Measurements from ENCODE around the gene KCNK7. TPM values are rescaled to one million over a fixed set of nuclear protein-coding genes. Genes with fewer than 3 reads are reported as not detected.

Gene KCNK7
- total and polyA plus RNA-seq, 2 experiments from 2014 or later: 0.60 TPM; not detected in 1

DNA sequence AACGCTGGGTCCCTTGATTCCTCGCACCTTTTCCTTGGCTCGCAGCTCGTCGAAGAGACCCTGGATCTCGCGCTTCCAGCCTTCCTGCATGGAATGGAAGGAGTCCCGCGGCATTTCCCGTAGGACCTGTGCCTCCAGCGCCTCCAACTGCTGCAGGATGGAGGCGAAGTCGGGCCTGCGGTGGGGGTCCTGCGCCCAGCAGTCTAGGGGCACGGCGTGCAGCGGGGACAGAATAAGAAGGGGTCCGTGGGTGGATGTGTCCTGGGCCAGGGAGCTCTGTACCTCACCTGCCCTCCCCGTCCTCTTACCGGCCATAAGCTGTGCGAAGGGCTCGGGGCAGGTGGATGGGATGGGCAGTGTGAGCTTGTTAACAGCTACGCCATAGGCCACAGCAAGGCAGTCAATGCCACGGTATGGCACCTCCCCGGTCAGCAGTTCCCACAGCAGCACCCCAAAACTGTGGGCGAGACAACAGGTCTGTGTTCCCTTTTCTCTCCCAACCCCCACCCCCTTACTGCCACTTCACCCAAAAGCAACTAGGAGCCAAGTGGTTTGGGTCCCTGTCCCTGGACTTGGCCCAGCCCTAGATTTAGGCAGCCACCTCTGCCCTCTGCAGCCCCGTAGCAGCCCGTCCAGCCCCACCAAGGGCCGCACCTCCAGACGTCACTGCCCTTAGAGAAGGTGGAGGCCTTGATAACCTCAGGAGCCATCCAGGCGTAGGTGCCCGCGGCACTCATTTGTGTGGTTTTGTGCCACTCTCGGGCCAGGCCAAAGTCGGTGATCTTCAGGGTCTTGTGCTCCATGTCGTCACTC lies 12.2 kb upstream of the KCNK7 start:
- H3K4me2 ChIP-seq: peak overlapping the region; percentile 81
- no peak for DNase-seq (ENCODE audit: low spot score)
- H3F3A ChIP-seq (replicated peaks; ENCODE audit: low read depth): peaks cover 21% of the 10 kb centered on the region
- no peaks in the 10 kb centered on the region for H3K9me3 Mint-ChIP-seq
- H3K4me1 Mint-ChIP-seq: peaks cover 17% of the 10 kb centered on the region
- H3K27ac Mint-ChIP-seq: no peak overlapping the region
- no peaks in the 10 kb centered on the region for H3K36me3 ChIP-seq (ENCODE audit: insufficient read depth)
- H3K79me2 ChIP-seq (replicated peaks; ENCODE audit: insufficient read depth): peaks cover 8% of the 10 kb centered on the region; the same call in 1 of the 2 replicates
- peak overlapping the region; percentile 86; the same call in 1 of the 2 replicates for H2AFZ ChIP-seq
- H3K4me3 Mint-ChIP-seq: peak overlapping the region; percentile 70
- peak; percentile 13 for ATAC-seq
- no peaks in the 10 kb centered on the region for H3K27me3 ChIP-seq (ENCODE audit: insufficient read depth)
- peak overlapping the region; percentile 63 for H3K4me3 ChIP-seq
- peaks cover 21% of the 10 kb centered on the region for H3K27me3 Mint-ChIP-seq (ENCODE audit: insufficient read depth, low read depth, poor library complexity)
- peak overlapping the region; percentile 78; the same call in 1 of the 2 replicates for H3K27ac ChIP-seq (ENCODE audit: low read depth)
- TF ChIP-seq NANOG (IDR thresholded peaks at IDR 0.05; ENCODE audit: borderline replicate concordance): no peak
- TF ChIP-seq, protein P1, sequence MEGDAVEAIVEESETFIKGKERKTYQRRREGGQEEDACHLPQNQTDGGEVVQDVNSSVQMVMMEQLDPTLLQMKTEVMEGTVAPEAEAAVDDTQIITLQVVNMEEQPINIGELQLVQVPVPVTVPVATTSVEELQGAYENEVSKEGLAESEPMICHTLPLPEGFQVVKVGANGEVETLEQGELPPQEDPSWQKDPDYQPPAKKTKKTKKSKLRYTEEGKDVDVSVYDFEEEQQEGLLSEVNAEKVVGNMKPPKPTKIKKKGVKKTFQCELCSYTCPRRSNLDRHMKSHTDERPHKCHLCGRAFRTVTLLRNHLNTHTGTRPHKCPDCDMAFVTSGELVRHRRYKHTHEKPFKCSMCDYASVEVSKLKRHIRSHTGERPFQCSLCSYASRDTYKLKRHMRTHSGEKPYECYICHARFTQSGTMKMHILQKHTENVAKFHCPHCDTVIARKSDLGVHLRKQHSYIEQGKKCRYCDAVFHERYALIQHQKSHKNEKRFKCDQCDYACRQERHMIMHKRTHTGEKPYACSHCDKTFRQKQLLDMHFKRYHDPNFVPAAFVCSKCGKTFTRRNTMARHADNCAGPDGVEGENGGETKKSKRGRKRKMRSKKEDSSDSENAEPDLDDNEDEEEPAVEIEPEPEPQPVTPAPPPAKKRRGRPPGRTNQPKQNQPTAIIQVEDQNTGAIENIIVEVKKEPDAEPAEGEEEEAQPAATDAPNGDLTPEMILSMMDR (conservative IDR thresholded peaks at IDR 0.05; ENCODE audit: low read depth in 2 of 2): no peak; a peak in 1 of 4 replicates
- TF ChIP-seq ZNF331 (CRISPR knock-in tag; IDR thresholded peaks at IDR 0.05; ENCODE audit: low read depth): no peak
- no peak for TF ChIP-seq EZH2 (IDR thresholded peaks at IDR 0.05; ENCODE audit: low read depth, unreplicated experiment)
- no peak for TF ChIP-seq ZNF114 (CRISPR knock-in tag; IDR thresholded peaks at IDR 0.05)
- TF ChIP-seq, protein P2, sequence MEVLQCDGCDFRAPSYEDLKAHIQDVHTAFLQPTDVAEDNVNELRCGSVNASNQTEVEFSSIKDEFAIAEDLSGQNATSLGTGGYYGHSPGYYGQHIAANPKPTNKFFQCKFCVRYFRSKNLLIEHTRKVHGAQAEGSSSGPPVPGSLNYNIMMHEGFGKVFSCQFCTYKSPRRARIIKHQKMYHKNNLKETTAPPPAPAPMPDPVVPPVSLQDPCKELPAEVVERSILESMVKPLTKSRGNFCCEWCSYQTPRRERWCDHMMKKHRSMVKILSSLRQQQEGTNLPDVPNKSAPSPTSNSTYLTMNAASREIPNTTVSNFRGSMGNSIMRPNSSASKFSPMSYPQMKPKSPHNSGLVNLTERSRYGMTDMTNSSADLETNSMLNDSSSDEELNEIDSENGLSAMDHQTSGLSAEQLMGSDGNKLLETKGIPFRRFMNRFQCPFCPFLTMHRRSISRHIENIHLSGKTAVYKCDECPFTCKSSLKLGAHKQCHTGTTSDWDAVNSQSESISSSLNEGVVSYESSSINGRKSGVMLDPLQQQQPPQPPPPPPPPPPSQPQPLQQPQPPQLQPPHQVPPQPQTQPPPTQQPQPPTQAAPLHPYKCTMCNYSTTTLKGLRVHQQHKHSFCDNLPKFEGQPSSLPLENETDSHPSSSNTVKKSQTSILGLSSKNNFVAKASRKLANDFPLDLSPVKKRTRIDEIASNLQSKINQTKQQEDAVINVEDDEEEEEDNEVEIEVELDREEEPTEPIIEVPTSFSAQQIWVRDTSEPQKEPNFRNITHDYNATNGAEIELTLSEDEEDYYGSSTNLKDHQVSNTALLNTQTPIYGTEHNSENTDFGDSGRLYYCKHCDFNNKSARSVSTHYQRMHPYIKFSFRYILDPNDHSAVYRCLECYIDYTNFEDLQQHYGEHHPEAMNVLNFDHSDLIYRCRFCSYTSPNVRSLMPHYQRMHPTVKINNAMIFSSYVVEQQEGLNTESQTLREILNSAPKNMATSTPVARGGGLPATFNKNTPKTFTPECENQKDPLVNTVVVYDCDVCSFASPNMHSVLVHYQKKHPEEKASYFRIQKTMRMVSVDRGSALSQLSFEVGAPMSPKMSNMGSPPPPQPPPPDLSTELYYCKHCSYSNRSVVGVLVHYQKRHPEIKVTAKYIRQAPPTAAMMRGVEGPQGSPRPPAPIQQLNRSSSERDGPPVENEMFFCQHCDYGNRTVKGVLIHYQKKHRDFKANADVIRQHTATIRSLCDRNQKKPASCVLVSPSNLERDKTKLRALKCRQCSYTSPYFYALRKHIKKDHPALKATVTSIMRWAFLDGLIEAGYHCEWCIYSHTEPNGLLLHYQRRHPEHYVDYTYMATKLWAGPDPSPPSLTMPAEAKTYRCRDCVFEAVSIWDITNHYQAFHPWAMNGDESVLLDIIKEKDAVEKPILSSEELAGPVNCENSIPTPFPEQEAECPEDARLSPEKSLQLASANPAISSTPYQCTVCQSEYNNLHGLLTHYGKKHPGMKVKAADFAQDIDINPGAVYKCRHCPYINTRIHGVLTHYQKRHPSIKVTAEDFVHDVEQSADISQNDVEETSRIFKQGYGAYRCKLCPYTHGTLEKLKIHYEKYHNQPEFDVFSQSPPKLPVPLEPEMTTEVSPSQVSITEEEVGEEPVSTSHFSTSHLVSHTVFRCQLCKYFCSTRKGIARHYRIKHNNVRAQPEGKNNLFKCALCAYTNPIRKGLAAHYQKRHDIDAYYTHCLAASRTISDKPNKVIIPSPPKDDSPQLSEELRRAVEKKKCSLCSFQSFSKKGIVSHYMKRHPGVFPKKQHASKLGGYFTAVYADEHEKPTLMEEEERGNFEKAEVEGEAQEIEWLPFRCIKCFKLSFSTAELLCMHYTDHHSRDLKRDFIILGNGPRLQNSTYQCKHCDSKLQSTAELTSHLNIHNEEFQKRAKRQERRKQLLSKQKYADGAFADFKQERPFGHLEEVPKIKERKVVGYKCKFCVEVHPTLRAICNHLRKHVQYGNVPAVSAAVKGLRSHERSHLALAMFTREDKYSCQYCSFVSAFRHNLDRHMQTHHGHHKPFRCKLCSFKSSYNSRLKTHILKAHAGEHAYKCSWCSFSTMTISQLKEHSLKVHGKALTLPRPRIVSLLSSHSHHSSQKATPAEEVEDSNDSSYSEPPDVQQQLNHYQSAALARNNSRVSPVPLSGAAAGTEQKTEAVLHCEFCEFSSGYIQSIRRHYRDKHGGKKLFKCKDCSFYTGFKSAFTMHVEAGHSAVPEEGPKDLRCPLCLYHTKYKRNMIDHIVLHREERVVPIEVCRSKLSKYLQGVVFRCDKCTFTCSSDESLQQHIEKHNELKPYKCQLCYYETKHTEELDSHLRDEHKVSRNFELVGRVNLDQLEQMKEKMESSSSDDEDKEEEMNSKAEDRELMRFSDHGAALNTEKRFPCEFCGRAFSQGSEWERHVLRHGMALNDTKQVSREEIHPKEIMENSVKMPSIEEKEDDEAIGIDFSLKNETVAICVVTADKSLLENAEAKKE (CRISPR knock-in tag; IDR thresholded peaks at IDR 0.05): no peak
- TF ChIP-seq, protein P3, sequence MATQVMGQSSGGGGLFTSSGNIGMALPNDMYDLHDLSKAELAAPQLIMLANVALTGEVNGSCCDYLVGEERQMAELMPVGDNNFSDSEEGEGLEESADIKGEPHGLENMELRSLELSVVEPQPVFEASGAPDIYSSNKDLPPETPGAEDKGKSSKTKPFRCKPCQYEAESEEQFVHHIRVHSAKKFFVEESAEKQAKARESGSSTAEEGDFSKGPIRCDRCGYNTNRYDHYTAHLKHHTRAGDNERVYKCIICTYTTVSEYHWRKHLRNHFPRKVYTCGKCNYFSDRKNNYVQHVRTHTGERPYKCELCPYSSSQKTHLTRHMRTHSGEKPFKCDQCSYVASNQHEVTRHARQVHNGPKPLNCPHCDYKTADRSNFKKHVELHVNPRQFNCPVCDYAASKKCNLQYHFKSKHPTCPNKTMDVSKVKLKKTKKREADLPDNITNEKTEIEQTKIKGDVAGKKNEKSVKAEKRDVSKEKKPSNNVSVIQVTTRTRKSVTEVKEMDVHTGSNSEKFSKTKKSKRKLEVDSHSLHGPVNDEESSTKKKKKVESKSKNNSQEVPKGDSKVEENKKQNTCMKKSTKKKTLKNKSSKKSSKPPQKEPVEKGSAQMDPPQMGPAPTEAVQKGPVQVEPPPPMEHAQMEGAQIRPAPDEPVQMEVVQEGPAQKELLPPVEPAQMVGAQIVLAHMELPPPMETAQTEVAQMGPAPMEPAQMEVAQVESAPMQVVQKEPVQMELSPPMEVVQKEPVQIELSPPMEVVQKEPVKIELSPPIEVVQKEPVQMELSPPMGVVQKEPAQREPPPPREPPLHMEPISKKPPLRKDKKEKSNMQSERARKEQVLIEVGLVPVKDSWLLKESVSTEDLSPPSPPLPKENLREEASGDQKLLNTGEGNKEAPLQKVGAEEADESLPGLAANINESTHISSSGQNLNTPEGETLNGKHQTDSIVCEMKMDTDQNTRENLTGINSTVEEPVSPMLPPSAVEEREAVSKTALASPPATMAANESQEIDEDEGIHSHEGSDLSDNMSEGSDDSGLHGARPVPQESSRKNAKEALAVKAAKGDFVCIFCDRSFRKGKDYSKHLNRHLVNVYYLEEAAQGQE (IDR thresholded peaks at IDR 0.05; ENCODE audit: unreplicated experiment): no peak
- no peak for TF ChIP-seq STAT1 (IDR thresholded peaks at IDR 0.05; ENCODE audit: unreplicated experiment)
- TF ChIP-seq EZH2phosphoT487 (IDR thresholded peaks at IDR 0.05; ENCODE audit: unreplicated experiment): no peak
- TF ChIP-seq, protein P4, sequence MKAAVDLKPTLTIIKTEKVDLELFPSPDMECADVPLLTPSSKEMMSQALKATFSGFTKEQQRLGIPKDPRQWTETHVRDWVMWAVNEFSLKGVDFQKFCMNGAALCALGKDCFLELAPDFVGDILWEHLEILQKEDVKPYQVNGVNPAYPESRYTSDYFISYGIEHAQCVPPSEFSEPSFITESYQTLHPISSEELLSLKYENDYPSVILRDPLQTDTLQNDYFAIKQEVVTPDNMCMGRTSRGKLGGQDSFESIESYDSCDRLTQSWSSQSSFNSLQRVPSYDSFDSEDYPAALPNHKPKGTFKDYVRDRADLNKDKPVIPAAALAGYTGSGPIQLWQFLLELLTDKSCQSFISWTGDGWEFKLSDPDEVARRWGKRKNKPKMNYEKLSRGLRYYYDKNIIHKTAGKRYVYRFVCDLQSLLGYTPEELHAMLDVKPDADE (IDR thresholded peaks at IDR 0.05): no peak
- no peak for TF ChIP-seq JUNB (IDR thresholded peaks at IDR 0.05; ENCODE audit: unreplicated experiment)
- TF ChIP-seq CREB1 (CRISPR knock-in tag; IDR thresholded peaks at IDR 0.05; ENCODE audit: low read depth): no peak
- no peak for TF ChIP-seq POLR2AphosphoS5 (IDR thresholded peaks at IDR 0.05; ENCODE audit: low read depth)
- H3K4me1 ChIP-seq (ENCODE audit: insufficient read depth): peaks cover 21% of the 10 kb centered on the region
- peaks cover 20% of the 10 kb centered on the region for H3K36me3 Mint-ChIP-seq (ENCODE audit: low read depth)
- H4K20me1 ChIP-seq (replicated peaks; ENCODE audit: insufficient read depth): no peaks in the 10 kb centered on the region; the same call in 1 of the 2 replicates
- H3K9me2 ChIP-seq (ENCODE audit: insufficient read depth): no peaks in the 10 kb centered on the region

Measured in GM23338 (cell line).